Mesenchymal stem cell (in vitro differentiated cells and primary cell): ENCODE data around the gene PTPRG.

ENCODE experiments used
- DNase-seq: peaks from one replicate; pipeline ENCODE4 v3.0.0-alpha.2; 2013
- H2AFZ ChIP-seq: one replicate; pipeline ENCODE4 v1.6.1; 2013; ENCODE audit warnings: low read depth, mild to moderate bottlenecking, control low read depth, inconsistent platforms, low read length, moderate library complexity
- H2AK5ac ChIP-seq: 2 replicates; pipeline ENCODE4 v1.6.1; 2013; ENCODE audit warnings: low read length, moderate library complexity, mild to moderate bottlenecking, inconsistent platforms; ENCODE audit not compliant: severe bottlenecking
- H2BK120ac ChIP-seq: one replicate; pipeline ENCODE4 v1.6.1; 2013; ENCODE audit warnings: low read depth, mild to moderate bottlenecking, inconsistent platforms, low read length, moderate library complexity
- H2BK12ac ChIP-seq, 2 experiments: one replicate each; pipeline ENCODE4 v1.6.1; 2013; ENCODE audit warnings: inconsistent platforms in 2 of 2, low read length in 2 of 2, mild to moderate bottlenecking in 2 of 2, moderate library complexity in 2 of 2, control low read depth in 1 of 2
- H2BK15ac ChIP-seq: one replicate; pipeline ENCODE4 v1.6.1; 2013; ENCODE audit warnings: mild to moderate bottlenecking, low read depth, inconsistent platforms; ENCODE audit not compliant: poor library complexity, severe bottlenecking
- H2BK5ac ChIP-seq: 2 replicates; pipeline ENCODE4 v1.6.1; 2013; ENCODE audit warnings: low read depth, mild to moderate bottlenecking, low read length, control low read depth, inconsistent platforms; ENCODE audit not compliant: poor library complexity, severe bottlenecking
- H3K14ac ChIP-seq, 2 experiments: one replicate each; pipeline ENCODE4 v1.6.1; 2013; ENCODE audit warnings: inconsistent platforms in 2 of 2, low read length in 2 of 2, control low read depth in 1 of 2, mild to moderate bottlenecking in 1 of 2, moderate library complexity in 1 of 2
- H3K18ac ChIP-seq, 2 experiments: one replicate each; pipeline ENCODE4 v1.6.1; 2013; ENCODE audit warnings: inconsistent platforms in 2 of 2, low read length in 2 of 2, control low read depth in 1 of 2, low read depth in 1 of 2, mild to moderate bottlenecking in 1 of 2
- H3K23ac ChIP-seq, 2 experiments: one replicate each; pipeline ENCODE4 v1.6.1; 2013; ENCODE audit warnings: inconsistent platforms in 2 of 2, low read length in 2 of 2, mild to moderate bottlenecking in 2 of 2, moderate library complexity in 2 of 2, control low read depth in 1 of 2
- H3K27ac ChIP-seq: 2 replicates; pipeline ENCODE4 v1.5.1; 2013; ENCODE audit warnings: mild to moderate bottlenecking, moderate library complexity, low read length, control low read depth, inconsistent platforms; ENCODE audit not compliant: poor library complexity, severe bottlenecking
- H3K27me3 ChIP-seq, 2 experiments: 2 replicates each; pipeline versions ENCODE4 v1.6.1 to v1.7.0; 2013; ENCODE audit warnings: low read length in 2 of 2, mild to moderate bottlenecking in 2 of 2, moderate library complexity in 2 of 2, control low read depth in 1 of 2, inconsistent platforms in 1 of 2; ENCODE audit not compliant: control insufficient read depth in 1 of 2, insufficient read depth in 1 of 2
- H3K36me3 ChIP-seq, 2 experiments: 2 replicates each; pipeline versions ENCODE4 v1.6.1 to v1.7.0; 2013; ENCODE audit warnings: low read length in 2 of 2, control low read depth in 1 of 2, inconsistent platforms in 1 of 2, low read depth in 1 of 2, mild to moderate bottlenecking in 1 of 2; ENCODE audit not compliant: insufficient read depth in 2 of 2, control insufficient read depth in 1 of 2
- H3K4ac ChIP-seq, 2 experiments: one replicate each; pipeline ENCODE4 v1.6.1; 2013; ENCODE audit warnings: inconsistent platforms in 2 of 2, low read length in 2 of 2, mild to moderate bottlenecking in 2 of 2, moderate library complexity in 2 of 2, control low read depth in 1 of 2, low read depth in 1 of 2
- H3K4me1 ChIP-seq: 2 replicates; pipeline ENCODE4 v1.6.1; 2013; ENCODE audit warnings: low read depth, low read length, control low read depth; ENCODE audit not compliant: control insufficient read depth, insufficient read depth
- H3K4me2 ChIP-seq: 2 replicates; pipeline ENCODE4 v1.6.1; 2013; ENCODE audit warnings: low read length, mild to moderate bottlenecking, inconsistent platforms; ENCODE audit not compliant: poor library complexity, severe bottlenecking
- H3K4me3 ChIP-seq, 2 experiments: 2 replicates each; pipeline versions ENCODE4 v1.5.1 to v1.7.0; 2013; ENCODE audit warnings: low read length in 2 of 2, mild to moderate bottlenecking in 2 of 2, control low read depth in 1 of 2, low read depth in 1 of 2; ENCODE audit not compliant: insufficient read depth in 1 of 2
- H3K79me1 ChIP-seq: replicated peaks from 2 replicates; pipeline ENCODE4 v1.6.1; 2013; ENCODE audit warnings: mild to moderate bottlenecking, control low read depth, low read length, inconsistent platforms; ENCODE audit not compliant: poor library complexity, severe bottlenecking
- H3K9ac ChIP-seq: 2 replicates; pipeline ENCODE4 v1.7.0; 2013; ENCODE audit warnings: mild to moderate bottlenecking, low read length, moderate library complexity
- H3K9me3 ChIP-seq: 2 replicates; pipeline ENCODE4 v1.7.0; 2013; ENCODE audit warnings: mild to moderate bottlenecking, low read length; ENCODE audit not compliant: control insufficient read depth
- H4K8ac ChIP-seq: one replicate; pipeline ENCODE4 v1.6.1; 2013; ENCODE audit warnings: inconsistent platforms, mild to moderate bottlenecking, low read length, moderate library complexity
- H4K91ac ChIP-seq: one replicate; pipeline ENCODE4 v1.6.1; 2013; ENCODE audit warnings: mild to moderate bottlenecking, low read length, inconsistent platforms
- WGBS: methylation state at CpG from one replicate; pipeline ENCODE4 v1.1.7; 2013; ENCODE audit warnings: mixed read lengths; 5-methylcytosine and 5-hydroxymethylcytosine counted together

PTPRG gene

GRCh38 chr3:61914276-61914675 lies 352.9 kb downstream of the PTPRG start:
- Histone ChIP-seq H3K4ac (no peak overlapping the region), H3K4me2 (no peak overlapping the region), H3K27ac (no peak overlapping the region), H3K18ac (no peak overlapping the region), H3K4me1 (peaks cover 2% of the 10 kb centered on the region), H2BK120ac (no peak overlapping the region), H3K23ac (no peak overlapping the region), H2AK5ac (no peak overlapping the region), H2BK15ac (no peak overlapping the region), H4K91ac (no peak overlapping the region), H3K9me3 (no peaks in the 10 kb centered on the region), H3K9ac (peak overlapping the region; percentile 64), H4K8ac (no peak overlapping the region), H2BK5ac (no peak overlapping the region), H3K27me3 (no peaks in the 10 kb centered on the region), H2BK12ac (no peak overlapping the region), H2AFZ (no peak overlapping the region), H3K36me3 (no peaks in the 10 kb centered on the region), H3K79me1 (peaks cover 15% of the 10 kb centered on the region), H3K4me3 (peak overlapping the region in 1 of 2 experiments; percentile 27), H3K14ac (no peak overlapping the region)
- WGBS = 73% methylated on average over 6 of the region's 6 CpGs
- no peak for DNase-seq

- no peak overlapping the region for H3K4ac ChIP-seq
- H2BK5ac ChIP-seq = no peak overlapping the region
- H4K8ac ChIP-seq = no peak overlapping the region
- no peak overlapping the region for H3K9ac ChIP-seq
- no peak overlapping the region for H4K91ac ChIP-seq
- H3K36me3 ChIP-seq = no peaks in the 10 kb centered on the region
- H3K4me1 ChIP-seq = peaks cover 2% of the 10 kb centered on the region
- H3K9me3 ChIP-seq = no peaks in the 10 kb centered on the region
- H3K79me1 ChIP-seq = peaks cover 20% of the 10 kb centered on the region
- H3K4me2 ChIP-seq = no peak overlapping the region
- DNase-seq = no peak
- H3K27me3 ChIP-seq = no peaks in the 10 kb centered on the region
- no peak overlapping the region for H2AK5ac ChIP-seq
- H2BK12ac ChIP-seq = no peak overlapping the region
- no peak overlapping the region for H3K18ac ChIP-seq
- no peak overlapping the region for H3K4me3 ChIP-seq
- no peak overlapping the region for H3K27ac ChIP-seq
- H2AFZ ChIP-seq = no peak overlapping the region
- H3K23ac ChIP-seq = no peak overlapping the region
- H2BK15ac ChIP-seq = no peak overlapping the region
- no peak overlapping the region for H2BK120ac ChIP-seq
- 90% methylated on average over 2 of the region's 3 CpGs for WGBS
- H3K14ac ChIP-seq = no peak overlapping the region
Observed at GRCh38 chr3:61915296-61915695, 353.9 kb downstream of the PTPRG start.

- WGBS = 89% methylated on average over 3 of the region's 4 CpGs
- H4K8ac ChIP-seq = no peak overlapping the region
- H3K4me1 ChIP-seq = peaks cover 4% of the 10 kb centered on the region
- no peak overlapping the region for H3K4me2 ChIP-seq
- H2BK120ac ChIP-seq = no peak overlapping the region
- no peaks in the 10 kb centered on the region for H3K36me3 ChIP-seq
- H3K4ac ChIP-seq = no peak overlapping the region
- H3K27me3 ChIP-seq = no peaks in the 10 kb centered on the region
- no peaks in the 10 kb centered on the region for H3K9me3 ChIP-seq
- H3K4me3 ChIP-seq = no peak overlapping the region
- peaks cover 20% of the 10 kb centered on the region for H3K79me1 ChIP-seq
- no peak overlapping the region for H4K91ac ChIP-seq
- no peak overlapping the region for H3K9ac ChIP-seq
- no peak overlapping the region for H2AK5ac ChIP-seq
- H3K18ac ChIP-seq = no peak overlapping the region
- no peak overlapping the region for H2BK15ac ChIP-seq
- H2AFZ ChIP-seq = no peak overlapping the region
- H3K27ac ChIP-seq = no peak overlapping the region
- H3K23ac ChIP-seq = no peak overlapping the region
- no peak for DNase-seq
- no peak overlapping the region for H3K14ac ChIP-seq
- H2BK12ac ChIP-seq = no peak overlapping the region
- no peak overlapping the region for H2BK5ac ChIP-seq
Observed at GRCh38 chr3:61919371-61919770, 358.0 kb downstream of the PTPRG start.

- Histone ChIP-seq H3K36me3 (no peaks in the 10 kb centered on the region), H3K4me3 (no peak overlapping the region), H3K14ac (no peak overlapping the region), H2AK5ac (no peak overlapping the region), H3K23ac (no peak overlapping the region), H3K27me3 (no peaks in the 10 kb centered on the region), H3K4me1 (peaks cover 2% of the 10 kb centered on the region), H3K79me1 (peaks cover 25% of the 10 kb centered on the region), H4K91ac (no peak overlapping the region), H2BK5ac (no peak overlapping the region), H3K9me3 (no peaks in the 10 kb centered on the region), H3K27ac (no peak overlapping the region), H2BK12ac (no peak overlapping the region), H3K18ac (no peak overlapping the region), H3K4me2 (no peak overlapping the region), H2BK120ac (no peak overlapping the region), H3K4ac (no peak overlapping the region), H3K9ac (peak overlapping the region; percentile 5), H4K8ac (no peak overlapping the region), H2AFZ (no peak overlapping the region), H2BK15ac (no peak overlapping the region)
- WGBS = 74% methylated on average over 5 of the region's 5 CpGs
- no peak for DNase-seq
Observed at GRCh38 chr3:61922118-61922517, 360.7 kb downstream of the PTPRG start.
